Measurements from ENCODE around the gene FKBP4. TPM values are rescaled to one million over a fixed set of nuclear protein-coding genes. Genes with fewer than 3 reads are reported as not detected.

The FKBP4 gene
- total RNA-seq, 4 donors from 2014 or later, result 29.6 to 86.5 (median 45.1) TPM

DNA sequence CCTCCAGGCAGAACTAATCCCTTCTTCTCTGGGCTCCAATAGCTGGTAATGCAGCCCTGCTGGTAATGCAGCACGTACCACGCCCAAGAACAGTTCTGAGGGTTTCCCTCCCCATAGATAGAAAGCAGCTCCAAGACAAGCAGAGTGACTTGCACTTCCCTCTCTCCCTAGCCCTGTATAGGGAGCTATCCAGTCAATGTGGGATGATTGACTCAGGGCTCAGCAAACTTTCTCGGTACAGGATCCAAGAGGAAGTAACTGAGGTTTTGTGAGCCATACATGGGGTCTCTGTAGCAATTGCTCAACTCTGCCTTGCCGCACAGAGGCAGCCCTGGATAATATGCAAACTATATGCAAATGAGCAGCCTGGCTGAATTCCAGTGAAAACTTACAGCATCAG lies 15.5 kb upstream of the FKBP4 start:
- ATAC-seq (ENCODE audit: low FRiP score) (no peak), DNase-seq (ENCODE audit: low spot score) (no peak)
- TF ChIP-seq, protein P1, sequence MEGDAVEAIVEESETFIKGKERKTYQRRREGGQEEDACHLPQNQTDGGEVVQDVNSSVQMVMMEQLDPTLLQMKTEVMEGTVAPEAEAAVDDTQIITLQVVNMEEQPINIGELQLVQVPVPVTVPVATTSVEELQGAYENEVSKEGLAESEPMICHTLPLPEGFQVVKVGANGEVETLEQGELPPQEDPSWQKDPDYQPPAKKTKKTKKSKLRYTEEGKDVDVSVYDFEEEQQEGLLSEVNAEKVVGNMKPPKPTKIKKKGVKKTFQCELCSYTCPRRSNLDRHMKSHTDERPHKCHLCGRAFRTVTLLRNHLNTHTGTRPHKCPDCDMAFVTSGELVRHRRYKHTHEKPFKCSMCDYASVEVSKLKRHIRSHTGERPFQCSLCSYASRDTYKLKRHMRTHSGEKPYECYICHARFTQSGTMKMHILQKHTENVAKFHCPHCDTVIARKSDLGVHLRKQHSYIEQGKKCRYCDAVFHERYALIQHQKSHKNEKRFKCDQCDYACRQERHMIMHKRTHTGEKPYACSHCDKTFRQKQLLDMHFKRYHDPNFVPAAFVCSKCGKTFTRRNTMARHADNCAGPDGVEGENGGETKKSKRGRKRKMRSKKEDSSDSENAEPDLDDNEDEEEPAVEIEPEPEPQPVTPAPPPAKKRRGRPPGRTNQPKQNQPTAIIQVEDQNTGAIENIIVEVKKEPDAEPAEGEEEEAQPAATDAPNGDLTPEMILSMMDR (IDR thresholded peaks at IDR 0.05), result no peak

DNA sequence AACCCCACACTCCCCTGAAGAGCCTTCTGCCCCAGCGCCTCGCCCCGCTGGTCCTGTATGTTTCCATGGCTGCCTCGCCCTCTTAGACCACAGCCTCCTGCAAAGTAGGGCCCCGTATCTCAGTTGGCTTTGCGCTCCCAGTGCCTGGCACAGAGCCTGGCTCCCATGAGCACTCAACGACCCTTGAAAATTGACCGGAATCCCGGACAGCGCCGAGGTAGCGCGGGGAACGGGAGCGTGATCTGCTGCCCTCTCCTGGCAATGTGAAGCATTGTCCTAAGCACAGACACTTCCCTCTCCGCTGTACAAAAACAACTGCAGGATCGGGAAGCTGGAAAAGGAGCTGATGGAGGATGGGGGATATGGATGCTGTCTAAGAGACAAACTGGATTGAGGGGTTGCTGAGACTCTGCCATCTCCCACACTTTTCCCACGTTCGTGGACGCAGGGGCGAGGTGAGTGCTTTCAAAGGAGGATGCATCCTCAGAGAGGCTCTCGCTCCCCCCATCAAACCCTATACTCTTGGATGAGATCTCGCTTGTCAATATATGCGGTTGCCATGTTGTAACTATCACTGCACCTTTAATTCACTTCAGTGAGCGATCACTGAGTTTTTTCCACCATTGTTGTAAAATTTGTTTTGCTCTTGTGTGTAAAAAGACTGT lies 10.7 kb upstream of the FKBP4 start:
- DNase-seq (ENCODE audit: low spot score), result no peak
- TF ChIP-seq, protein P1 (IDR thresholded peaks at IDR 0.05), result peak in 1 of 3 donors; percentile 36
- ATAC-seq (ENCODE audit: low FRiP score), result peak; percentile 91

DNA sequence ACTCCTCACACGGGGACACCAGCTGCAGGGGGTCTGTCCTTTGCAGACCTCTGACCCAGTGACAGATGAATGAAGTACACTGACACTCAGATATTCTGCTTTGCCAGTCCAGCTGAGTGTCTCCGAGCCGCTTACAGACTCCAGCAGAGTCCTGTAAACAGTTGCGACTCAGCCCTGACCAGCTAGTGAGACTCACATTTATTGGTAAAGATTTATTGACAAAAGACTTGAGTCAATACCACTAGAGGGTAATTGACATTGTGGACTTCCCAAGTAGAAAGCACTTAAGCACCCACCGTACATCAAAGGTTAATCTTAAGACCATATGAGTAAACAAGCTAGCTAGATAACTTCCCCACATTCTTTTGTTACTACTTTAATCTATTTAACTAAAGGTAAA lies 9.8 kb upstream of the FKBP4 start:
- DNase-seq (ENCODE audit: low spot score) (no peak), ATAC-seq (ENCODE audit: low FRiP score) (no peak)
- TF ChIP-seq, protein P1 (IDR thresholded peaks at IDR 0.05), result no peak

DNA sequence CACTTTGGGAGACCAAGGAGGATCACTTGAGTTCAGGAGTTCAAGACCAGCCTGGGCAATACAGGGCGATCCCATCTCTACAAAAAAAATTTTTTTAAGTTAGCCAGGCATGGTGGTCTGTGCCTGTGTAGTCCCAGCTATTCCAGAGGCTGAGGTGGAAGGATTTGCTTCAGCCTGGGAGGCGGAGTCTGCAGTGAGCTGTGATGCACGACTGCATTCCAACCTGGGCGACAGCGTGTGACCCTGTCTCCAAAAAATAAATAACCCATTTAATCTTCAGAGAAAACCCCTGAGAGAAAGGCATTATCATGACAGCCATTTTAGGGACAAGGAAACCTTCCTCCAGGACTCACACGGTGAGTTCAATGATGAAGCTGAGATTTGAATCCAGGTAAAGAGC lies 3.7 kb upstream of the FKBP4 start:
- TF ChIP-seq, protein P1 (IDR thresholded peaks at IDR 0.05), result no peak
- DNase-seq (ENCODE audit: low spot score) (no peak), ATAC-seq (ENCODE audit: low FRiP score) (no peak)

DNA sequence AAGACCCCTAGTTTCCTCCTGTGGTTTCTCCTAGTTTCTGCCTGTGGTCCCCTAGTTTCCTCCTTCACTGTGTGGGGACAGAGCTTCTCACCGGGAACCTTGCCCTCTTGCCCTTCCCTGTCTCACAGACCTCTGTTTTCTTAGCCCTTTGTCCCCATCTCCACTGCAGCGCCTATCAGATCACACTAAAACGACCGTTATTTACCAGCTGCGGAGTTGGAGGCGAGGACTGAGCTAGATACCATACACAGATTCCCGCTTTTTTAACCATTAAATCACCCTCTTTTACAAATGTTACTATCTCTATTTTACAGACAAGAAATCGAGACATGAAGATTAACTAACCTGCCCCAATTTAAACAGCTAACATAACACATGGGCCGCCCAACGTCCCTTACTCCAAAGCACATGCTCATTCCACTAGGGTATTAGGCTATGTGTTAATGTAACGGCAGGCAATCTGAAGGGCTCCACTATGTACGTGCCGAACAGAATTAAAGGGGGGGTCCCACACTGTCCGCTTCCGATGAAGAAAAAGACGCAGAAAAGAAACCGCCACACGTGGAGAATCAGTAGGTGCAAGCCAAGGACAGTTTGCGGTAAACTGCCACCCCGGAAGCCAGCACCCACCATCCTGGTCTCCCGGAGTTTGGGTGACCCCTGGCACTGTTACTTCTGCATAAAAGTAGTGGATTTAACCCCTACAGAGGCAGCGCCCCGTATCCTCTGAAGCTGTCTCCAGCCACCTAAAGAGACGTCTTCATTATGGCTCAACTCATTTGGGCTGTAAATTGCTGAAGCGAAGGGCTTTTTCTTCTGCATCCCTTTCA lies 1.9 kb upstream of the FKBP4 start:
- ATAC-seq (ENCODE audit: low FRiP score) (no peak), DNase-seq (ENCODE audit: low spot score) (no peak)
- TF ChIP-seq, protein P1 (IDR thresholded peaks at IDR 0.05), result no peak

DNA sequence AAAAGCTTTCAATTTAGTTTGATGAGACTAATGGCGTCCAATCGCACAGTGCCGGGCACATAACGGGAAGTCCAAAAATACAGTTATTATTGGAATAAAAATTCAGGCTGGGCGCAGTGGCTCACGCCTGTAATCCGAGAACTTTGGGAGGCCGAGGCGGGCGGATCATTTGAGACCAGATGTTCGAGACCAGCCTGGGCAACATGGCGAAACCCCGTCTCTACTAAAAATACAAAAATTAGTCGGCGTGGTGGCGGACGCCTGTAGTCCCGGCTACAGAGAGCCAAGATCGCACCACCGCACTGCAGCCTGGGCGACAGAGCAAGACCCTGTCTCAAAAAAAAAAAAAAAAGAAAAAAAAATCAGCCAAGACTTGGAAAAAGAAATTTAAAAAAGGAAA lies 1.2 kb upstream of the FKBP4 start:
- no peak for ATAC-seq (ENCODE audit: low FRiP score)
- TF ChIP-seq, protein P1 (IDR thresholded peaks at IDR 0.05), result no peak
- DNase-seq (ENCODE audit: low spot score), result no peak
